Fibroblast of mammary gland (primary cell): Measurements from ENCODE around the gene GCH1.
A peak's percentile ranks its signal among the peaks of the same experiment; 100 is the strongest.
"Not testable (repeated sequence)": the region's sequence is repeated elsewhere in the genome, so short reads cannot be mapped to it uniquely, and the experiment has no call there.

Source experiments
- DNase-seq: peaks from one replicate; pipeline ENCODE4 v3.0.0-alpha.2; 2010; ENCODE audit warnings: low read depth
- H3K4me3 ChIP-seq: 2 replicates; pipeline ENCODE4 v1.5.1; 2011; ENCODE audit warnings: low read depth, mild to moderate bottlenecking, low read length, moderate library complexity; ENCODE audit not compliant: control insufficient read depth
- CTCF ChIP-seq: conservative IDR thresholded peaks from 2 replicates; pipeline ENCODE4 v1.5.1; 2011; ENCODE audit warnings: low read depth, low read length, inconsistent platforms; ENCODE audit not compliant: control insufficient read depth, insufficient read depth

GCH1 gene

GRCh38 chr14:54899573-54899972 is 3.1 kb downstream of the GCH1 start:
- no peak for TF ChIP-seq CTCF
- H3K4me3 ChIP-seq = no peak overlapping the region
- DNase-seq = no peak

- DNase-seq = not testable (repeated sequence)
Observed at GRCh38 chr14:54897809-54898555, 4.6 kb downstream of the GCH1 start.

GRCh38 chr14:54895683-54896082 is 6.9 kb downstream of the GCH1 start:
- DNase-seq = no peak
- no peak for TF ChIP-seq CTCF

More at GRCh38 chr14:54897809-54898555, 4.6 kb downstream of the GCH1 start:
- not testable (repeated sequence) for H3K4me3 ChIP-seq

GRCh38 chr14:54894995-54895394 is 7.6 kb downstream of the GCH1 start:
- peak; percentile 33 for DNase-seq

More at GRCh38 chr14:54895683-54896082, 6.9 kb downstream of the GCH1 start:
- no peak overlapping the region for H3K4me3 ChIP-seq

GRCh38 chr14:54893151-54893760 is 9.4 kb downstream of the GCH1 start:
- DNase-seq = peak; percentile 69
- TF ChIP-seq CTCF = peak; percentile 82
- H3K4me3 ChIP-seq = no peak overlapping the region

More at GRCh38 chr14:54894995-54895394, 7.6 kb downstream of the GCH1 start:
- no peak for TF ChIP-seq CTCF
- H3K4me3 ChIP-seq = no peak overlapping the region

- TF ChIP-seq CTCF = no peak
- no peak overlapping the region for H3K4me3 ChIP-seq
- DNase-seq = no peak
Observed at GRCh38 chr14:54891471-54892245, 11.0 kb downstream of the GCH1 start.

GRCh38 chr14:54890788-54891187 is 11.8 kb downstream of the GCH1 start:
- TF ChIP-seq CTCF = no peak
- H3K4me3 ChIP-seq = no peak overlapping the region
- no peak for DNase-seq
